Esophagus squamous epithelium (tissue), 5 donors: ENCODE data around the gene ABCB9. TPM values are rescaled to one million over a fixed set of nuclear protein-coding genes. Genes with fewer than 3 reads are reported as not detected.
A peak's percentile ranks its signal among the peaks of the same experiment; 100 is the strongest.

ENCODE experiments used
- DNase-seq: peaks from one replicate; lab custom pipeline; 2025; lab: John Stamatoyannopoulos, UW
- H3K27ac ChIP-seq, 4 donors: fragments of 200-600 bp; sonication (generic); one replicate each; pipeline ENCODE4 v1.5.1; 2016 to 2019; ENCODE audit warnings: mild to moderate bottlenecking in 1 of 4
- H3K27me3 ChIP-seq, 4 donors: fragments of 200-600 bp; sonication (generic); 1 replicate in 3 of 4; 2 replicates in 1 of 4; pipeline versions ENCODE4 v1.5.1 to v1.6.0; 2017 to 2021; ENCODE audit warnings: antibody characterized with exemption in 1 of 4
- H3K36me3 ChIP-seq, 3 donors: fragments of 200-600 bp; sonication (generic); one replicate each; pipeline ENCODE4 v1.5.1; 2016 to 2019
- H3K4me1 ChIP-seq, 3 donors: fragments of 200-600 bp; sonication (generic); one replicate each; pipeline ENCODE4 v1.5.1; 2017 to 2019
- H3K4me3 ChIP-seq, 4 donors: fragments of 200-600 bp; sonication (generic); 1 replicate in 3 of 4; 2 replicates in 1 of 4; pipeline ENCODE4 v1.5.1; 2016 to 2019; ENCODE audit warnings: mild to moderate bottlenecking in 2 of 4, moderate library complexity in 1 of 4
- H3K9me3 ChIP-seq, 3 donors: fragments of 200-600 bp; sonication (generic); one replicate each; pipeline ENCODE4 v1.5.1; 2016 to 2019
- CTCF ChIP-seq, 6 experiments: fragments of 450-650 bp in 4 of 6; fragments of 200-600 bp in 2 of 6; sonication (generic) in 2 of 6; IDR thresholded peaks; one replicate each; pipeline ENCODE4 v1.5.1; 2016 to 2019; ENCODE audit warnings: antibody characterized with exemption in 6 of 6, mild to moderate bottlenecking in 4 of 6, moderate library complexity in 4 of 6
- POLR2A ChIP-seq, 4 donors: fragments of 450-650 bp; IDR thresholded peaks; one replicate each; pipeline ENCODE4 v1.6.1; 2017; ENCODE audit warnings: antibody characterized with exemption in 4 of 4, mild to moderate bottlenecking in 4 of 4, moderate library complexity in 3 of 4
- WGBS, 2 donors: methylation state at CpG; one replicate each; pipeline ENCODE4 v1.1.5; 2018; 5-methylcytosine and 5-hydroxymethylcytosine counted together
- intact Hi-C: fragments of 100-400 bp; cut with DNase I; formaldehyde crosslinking; loops from one replicate; pipeline ENCODE4 v1.15.0; 2022
- total RNA-seq, 4 donors: library from RNA; depleted of rRNA; stranded (reverse); fragments of >200 nt; gene quantifications; one replicate each; pipeline ENCODE4 v1.1.0, GENCODE V29; 2016
- donor health status: DM: yes; HTN: yes; CAD: no.

The ABCB9 gene
- total RNA-seq, 4 donors from 2014 or later: 2.9 to 5.5 (median 3.3) TPM

DNA sequence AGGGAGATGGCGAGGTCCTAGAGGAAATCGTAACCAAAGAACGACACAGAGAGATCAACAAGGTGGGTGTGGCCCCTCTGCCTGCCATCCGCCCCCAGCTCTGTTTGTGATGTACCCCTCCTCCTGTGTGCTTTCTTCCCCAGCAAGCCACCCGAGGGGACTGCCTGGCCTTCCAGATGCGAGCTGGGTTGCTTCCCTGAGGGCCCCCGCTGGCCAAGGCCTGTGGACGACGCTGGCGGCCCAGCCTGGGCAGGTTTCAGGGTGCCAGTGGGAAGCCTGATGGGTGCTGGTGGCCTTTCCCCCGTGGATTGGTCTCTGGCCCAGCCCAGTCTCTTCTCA is 16.2 kb upstream of the ABCB9 start:
- Histone ChIP-seq H3K27ac (peak overlapping the region in 2 of 4 donors; percentile 69 to 85), H3K4me1 (peaks cover 50 to 77% (median 55%) of the 10 kb centered on the region in 3 donors), H3K36me3 (peaks cover 0 to 60% (median 5%) of the 10 kb centered on the region in 3 donors), H3K27me3 (no peaks in the 10 kb centered on the region), H3K9me3 (no peaks in the 10 kb centered on the region), H3K4me3 (peak overlapping the region in 2 of 4 donors; percentile 81 to 98)
- intact Hi-C loops: no loop called here
- whole genome bisulfite sequencing, 2 donors: 69 to 78% methylated on average over 4 to 6 of the region's 11 CpGs
- no peak for DNase-seq
- TF ChIP-seq POLR2A (IDR thresholded peaks at IDR 0.05) (no peak), CTCF (IDR thresholded peaks at IDR 0.05) (no peak)

DNA sequence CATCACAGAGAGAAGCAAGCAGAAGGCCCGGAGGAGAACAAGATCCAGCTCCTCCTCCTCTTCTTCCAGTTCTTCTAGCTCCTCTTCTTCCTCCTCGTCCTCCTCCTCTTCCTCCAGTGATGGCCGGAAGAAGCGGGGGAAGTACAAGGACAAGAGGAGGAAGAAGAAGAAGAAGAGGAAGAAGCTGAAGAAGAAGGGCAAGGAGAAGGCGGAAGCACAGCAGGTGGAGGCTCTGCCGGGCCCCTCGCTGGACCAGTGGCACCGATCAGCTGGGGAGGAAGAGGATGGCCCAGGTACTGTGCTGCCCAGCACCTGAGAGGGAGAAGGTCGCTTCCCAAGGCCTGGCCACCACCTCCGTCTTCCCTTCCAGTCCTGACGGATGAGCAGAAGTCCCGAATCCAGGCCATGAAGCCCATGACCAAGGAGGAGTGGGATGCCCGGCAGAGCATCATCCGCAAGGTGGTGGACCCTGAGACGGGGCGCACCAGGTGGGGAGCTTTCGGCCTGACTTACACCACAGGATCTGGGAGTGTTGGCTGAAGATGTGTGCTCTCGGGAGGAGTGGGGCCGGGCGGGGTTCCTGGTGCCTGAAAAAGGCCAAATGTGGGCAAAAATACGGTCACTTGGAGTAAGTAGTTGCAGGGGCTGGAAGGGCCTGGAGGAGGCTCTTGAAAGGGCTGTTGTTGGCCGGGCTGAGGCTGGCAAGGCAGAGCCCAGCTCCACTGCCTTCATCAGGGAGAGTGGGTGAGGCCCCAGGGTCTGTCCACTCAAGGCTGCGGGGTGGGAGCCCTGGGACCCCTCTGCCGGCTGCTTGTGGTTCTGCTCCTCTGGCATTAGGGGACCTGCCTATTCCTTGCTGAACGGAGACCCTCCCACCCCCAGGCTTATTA is 15.6 kb upstream of the ABCB9 start:
- no peaks in the 10 kb centered on the region for H3K27me3 ChIP-seq
- intact Hi-C loops: no loop called here
- no peak for DNase-seq
- peak overlapping the region; percentile 85 to 95 (median 92) for H3K27ac ChIP-seq
- H3K4me1 ChIP-seq: peaks cover 55 to 83% (median 60%) of the 10 kb centered on the region in 3 donors
- H3K36me3 ChIP-seq: peaks cover 0 to 60% (median 5%) of the 10 kb centered on the region in 3 donors
- TF ChIP-seq POLR2A (IDR thresholded peaks at IDR 0.05): no peak
- no peak for TF ChIP-seq CTCF (IDR thresholded peaks at IDR 0.05)
- peak overlapping the region; percentile 77 to 100 (median 90) for H3K4me3 ChIP-seq
- WGBS, 2 donors: 63 to 66% methylated on average over 17 to 20 of the region's 25 CpGs
- H3K9me3 ChIP-seq: no peaks in the 10 kb centered on the region

- Histone ChIP-seq H3K4me1 (peaks cover 62 to 91% (median 68%) of the 10 kb centered on the region in 3 donors), H3K9me3 (no peaks in the 10 kb centered on the region), H3K27ac (peak overlapping the region; percentile 85 to 95 (median 92)), H3K36me3 (peaks cover 0 to 54% (median 2%) of the 10 kb centered on the region in 3 donors), H3K4me3 (peak overlapping the region; percentile 77 to 100 (median 90)), H3K27me3 (no peaks in the 10 kb centered on the region)
- DNase-seq: no peak
- intact Hi-C loops: no loop called here
- 0% methylated on average over 13 of the region's 40 CpGs; no CpG with 5 or more reads in 1 of the 2 donors for WGBS, 2 donors
- TF ChIP-seq CTCF (IDR thresholded peaks at IDR 0.05) (no peak), POLR2A (IDR thresholded peaks at IDR 0.05) (no peak)
Measured at GRCh38 chr12:122981036-122981471, 14.8 kb upstream of the ABCB9 start.

DNA sequence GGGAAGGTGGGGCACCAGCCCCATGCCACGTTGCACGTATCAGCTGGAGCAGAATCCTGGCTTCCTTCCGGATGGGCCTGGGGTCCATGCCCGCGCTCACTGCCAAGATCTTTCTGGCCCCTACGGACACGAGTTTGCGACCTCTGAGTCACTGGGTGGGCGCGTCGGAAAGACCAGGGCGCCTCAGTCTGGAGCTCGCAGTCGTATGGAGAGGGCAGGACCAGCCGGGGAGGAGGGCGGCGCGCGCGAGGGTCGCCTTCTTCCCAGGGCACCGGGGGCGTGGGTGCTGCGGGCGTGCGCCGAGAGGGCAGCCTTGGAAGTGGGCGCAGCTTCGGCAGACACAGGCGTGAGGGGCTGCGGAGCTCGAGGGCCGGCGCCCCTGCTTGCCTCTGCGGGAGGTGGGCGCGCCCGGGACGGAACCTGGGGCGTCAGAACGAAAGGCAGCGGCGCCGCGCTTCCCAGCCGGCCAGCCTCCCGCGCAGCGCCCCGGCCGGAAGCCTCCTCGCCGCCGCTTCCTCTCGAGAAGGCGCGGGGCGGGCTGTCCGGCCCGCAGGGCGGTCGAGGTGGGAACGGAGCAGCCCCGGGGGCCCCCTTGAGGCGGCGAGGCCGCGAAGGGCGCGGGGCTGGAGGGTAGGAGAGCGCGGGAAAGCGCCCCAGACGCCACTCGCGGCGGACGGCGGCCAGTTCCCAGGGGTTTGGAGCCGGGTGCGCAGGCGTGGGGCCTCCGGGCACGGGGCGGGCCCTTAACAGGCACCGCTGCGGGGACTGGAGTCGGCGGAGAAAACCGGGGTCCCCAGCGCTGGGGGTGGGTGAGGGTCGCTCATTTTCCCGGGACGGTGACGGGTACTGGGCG is 14.1 kb upstream of the ABCB9 start, which contains the start of gene ARL6IP4:
TSS of gene ARL6IP4 (plus strand) at position 499 of the 853 bp plus-strand sequence. CDS start 459 bp downstream, outside the sequence.
- Histone ChIP-seq H3K4me3 (peak within 1 kb of the TSS; percentile 77 to 100 (median 90)), H3K36me3 (peaks cover 0 to 48% (median 0%) of the 10 kb centered on the region in 3 donors), H3K4me1 (peaks cover 68 to 93% (median 74%) of the 10 kb centered on the region in 3 donors), H3K9me3 (no peaks in the 10 kb centered on the region), H3K27ac (peak within 1 kb of the TSS; percentile 85 to 95 (median 92)), H3K27me3 (no peaks in the 10 kb centered on the region)
- no peak for DNase-seq
- intact Hi-C loops: no loop called here
- peak in 4 of 6 experiments; percentile 3 to 23 (median 10) for TF ChIP-seq CTCF (IDR thresholded peaks at IDR 0.05)
- TF ChIP-seq POLR2A (IDR thresholded peaks at IDR 0.05): peak in 2 of 4 donors; percentile 63 to 85
- WGBS, 2 donors: no CpG with 5 or more reads among the region's 96 CpGs
